Immature natural killer cell (primary cell): ENCODE results near the gene KRTAP5-9. TPM values are rescaled to one million over a fixed set of nuclear protein-coding genes. Genes with fewer than 3 reads are reported as not detected.
A peak's percentile ranks its signal among the peaks of the same experiment; 100 is the strongest.
"Not testable (repeated sequence)": the region's sequence is repeated elsewhere in the genome, so short reads cannot be mapped to it uniquely, and the experiment has no call there.

Source experiments
- DNase-seq, 3 donors: peaks; one replicate each; pipeline ENCODE4 v3.0.0; 2022; ENCODE audit warnings: mixed read lengths in 1 of 3
- H3K27ac Mint-ChIP-seq, 6 donors: one replicate each; pipeline ENCODE4 v1.8.0; 2020; ENCODE audit warnings: mixed read lengths in 6 of 6, mild to moderate bottlenecking in 5 of 6, inconsistent platforms in 4 of 6, moderate library complexity in 3 of 6
- H3K27me3 Mint-ChIP-seq, 3 donors: one replicate each; pipeline ENCODE4 v1.8.0; 2020 to 2021; ENCODE audit warnings: low read depth in 3 of 3, mild to moderate bottlenecking in 3 of 3, mixed read lengths in 3 of 3, moderate library complexity in 3 of 3, inconsistent platforms in 1 of 3
- H3K36me3 Mint-ChIP-seq, 3 donors: one replicate each; pipeline ENCODE4 v1.8.0; 2020; ENCODE audit warnings: mixed read lengths in 3 of 3, inconsistent platforms in 2 of 3, mild to moderate bottlenecking in 2 of 3
- H3K4me1 Mint-ChIP-seq, 2 donors: one replicate each; pipeline ENCODE4 v1.8.0; 2020; ENCODE audit warnings: inconsistent platforms in 2 of 2, mild to moderate bottlenecking in 2 of 2, mixed read lengths in 2 of 2, moderate library complexity in 1 of 2
- H3K4me3 Mint-ChIP-seq, 5 donors: one replicate each; pipeline ENCODE4 v1.8.0; 2020; ENCODE audit warnings: mild to moderate bottlenecking in 5 of 5, mixed read lengths in 5 of 5, inconsistent platforms in 3 of 5, moderate library complexity in 3 of 5
- H3K9me3 Mint-ChIP-seq, 6 donors: one replicate each; pipeline ENCODE4 v1.8.0; 2020; ENCODE audit warnings: mild to moderate bottlenecking in 6 of 6, mixed read lengths in 6 of 6, inconsistent platforms in 4 of 6, moderate library complexity in 3 of 6
- polyA plus RNA-seq, 3 donors: library from polyadenylated mRNA; unstranded; fragments of 300-500 nt; fragmentation: Illumina TruSeq; gene quantifications; one replicate each; pipeline ENCODE4 v1.2.3, GENCODE V29; 2021

Gene KRTAP5-9
- polyA plus RNA-seq, 3 donors from 2014 or later = not detected

- H3K4me3 Mint-ChIP-seq, H3K9me3 Mint-ChIP-seq, H3K27me3 Mint-ChIP-seq, H3K36me3 Mint-ChIP-seq, H3K4me1 Mint-ChIP-seq, DNase-seq, H3K27ac Mint-ChIP-seq: not testable (repeated sequence)
These were observed 8.2 kb upstream of the KRTAP5-9 start for GRCh38 chr11:71539971-71540370.

GRCh38 chr11:71540521-71541304, 7.5 kb upstream of the KRTAP5-9 start:
- not testable (repeated sequence) for H3K27ac Mint-ChIP-seq, H3K9me3 Mint-ChIP-seq, H3K4me1 Mint-ChIP-seq, DNase-seq, H3K4me3 Mint-ChIP-seq, H3K27me3 Mint-ChIP-seq, H3K36me3 Mint-ChIP-seq

- Mint-ChIP-seq H3K9me3 (no peaks in the 10 kb centered on the region), H3K4me3 (no peak overlapping the region), H3K36me3 (no peaks in the 10 kb centered on the region), H3K27ac (no peak overlapping the region), H3K4me1 (peaks cover 0 to 6% of the 10 kb centered on the region in 2 donors), H3K27me3 (peaks cover 0 to 6% (median 2%) of the 10 kb centered on the region in 3 donors)
- DNase-seq = no peak
These were observed 5.8 kb upstream of the KRTAP5-9 start for GRCh38 chr11:71542382-71542781.

DNA sequence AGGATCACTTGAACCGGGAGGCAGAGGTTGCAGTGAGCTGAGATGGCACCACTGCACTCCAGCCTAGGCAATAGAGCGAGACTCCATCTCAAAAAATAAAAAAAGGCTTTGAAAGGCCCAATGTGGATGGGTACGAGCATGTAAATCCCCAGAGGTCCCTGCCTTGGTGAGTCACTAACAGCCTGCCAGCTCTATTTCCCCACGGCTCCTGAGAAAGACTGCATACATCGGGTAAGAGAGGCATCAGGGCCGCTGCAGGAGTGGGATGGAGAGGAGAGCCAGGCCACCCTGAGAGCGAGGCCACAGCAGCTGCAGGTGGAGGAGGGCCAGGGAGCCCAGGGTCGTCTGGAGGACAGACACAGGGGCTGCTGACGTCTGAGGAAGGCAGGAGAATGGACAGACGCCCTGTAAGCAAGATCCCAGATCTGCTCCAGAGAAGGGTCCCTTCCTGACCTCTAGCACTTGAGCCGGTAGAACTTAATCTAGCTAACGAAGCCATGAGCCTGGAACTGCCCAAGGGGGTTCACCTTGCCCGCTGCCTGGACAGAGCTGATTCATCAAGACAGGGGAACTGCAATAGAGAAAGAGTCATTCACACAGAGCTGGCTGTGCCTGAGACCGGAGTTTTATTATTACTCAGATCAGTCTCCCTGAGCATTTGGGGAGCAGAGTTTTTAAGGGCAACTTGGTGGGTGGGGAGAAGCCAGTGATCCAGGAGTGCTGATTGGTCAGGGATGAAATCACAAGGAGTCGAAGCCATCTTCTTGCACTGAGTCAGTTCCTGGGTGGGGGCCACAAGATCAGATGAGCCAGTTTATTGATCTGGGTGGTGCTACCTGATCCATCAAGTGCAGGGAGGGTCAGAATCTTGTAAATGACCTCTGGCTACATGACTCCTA, 5.1 kb upstream of the KRTAP5-9 start:
- H3K36me3 Mint-ChIP-seq = no peaks in the 10 kb centered on the region
- no peaks in the 10 kb centered on the region for H3K9me3 Mint-ChIP-seq
- no peak overlapping the region for H3K4me3 Mint-ChIP-seq
- H3K4me1 Mint-ChIP-seq = peaks cover 0 to 6% of the 10 kb centered on the region in 2 donors
- H3K27me3 Mint-ChIP-seq = peaks cover 0 to 6% (median 2%) of the 10 kb centered on the region in 3 donors
- no peak overlapping the region for H3K27ac Mint-ChIP-seq
- no peak for DNase-seq

DNA sequence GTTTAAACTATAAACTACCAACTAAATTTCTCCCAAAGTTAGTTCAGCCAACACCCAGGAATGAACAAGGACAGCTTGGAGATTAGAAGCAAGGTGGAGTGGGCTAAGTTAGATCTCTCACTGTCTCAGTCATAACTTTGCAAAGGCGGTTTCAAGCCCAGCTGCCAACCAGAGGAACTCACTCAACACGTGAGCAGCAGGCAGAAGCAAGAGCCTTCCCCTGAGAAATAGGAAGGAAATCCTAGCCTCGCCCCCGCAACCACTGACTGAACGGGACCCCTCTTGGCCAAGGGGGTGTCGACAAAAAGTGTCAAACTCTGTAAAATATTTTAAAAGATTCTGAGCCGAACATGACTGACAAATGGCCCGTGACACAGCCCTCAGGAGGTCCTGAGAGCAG, 4.4 kb upstream of the KRTAP5-9 start:
- Mint-ChIP-seq H3K4me3 (no peak overlapping the region), H3K27me3 (peaks cover 0 to 8% (median 2%) of the 10 kb centered on the region in 3 donors), H3K36me3 (no peaks in the 10 kb centered on the region), H3K4me1 (peaks cover 0 to 6% of the 10 kb centered on the region in 2 donors), H3K27ac (peak overlapping the region in 1 of 6 donors; percentile 52), H3K9me3 (no peaks in the 10 kb centered on the region)
- no peak for DNase-seq

DNA sequence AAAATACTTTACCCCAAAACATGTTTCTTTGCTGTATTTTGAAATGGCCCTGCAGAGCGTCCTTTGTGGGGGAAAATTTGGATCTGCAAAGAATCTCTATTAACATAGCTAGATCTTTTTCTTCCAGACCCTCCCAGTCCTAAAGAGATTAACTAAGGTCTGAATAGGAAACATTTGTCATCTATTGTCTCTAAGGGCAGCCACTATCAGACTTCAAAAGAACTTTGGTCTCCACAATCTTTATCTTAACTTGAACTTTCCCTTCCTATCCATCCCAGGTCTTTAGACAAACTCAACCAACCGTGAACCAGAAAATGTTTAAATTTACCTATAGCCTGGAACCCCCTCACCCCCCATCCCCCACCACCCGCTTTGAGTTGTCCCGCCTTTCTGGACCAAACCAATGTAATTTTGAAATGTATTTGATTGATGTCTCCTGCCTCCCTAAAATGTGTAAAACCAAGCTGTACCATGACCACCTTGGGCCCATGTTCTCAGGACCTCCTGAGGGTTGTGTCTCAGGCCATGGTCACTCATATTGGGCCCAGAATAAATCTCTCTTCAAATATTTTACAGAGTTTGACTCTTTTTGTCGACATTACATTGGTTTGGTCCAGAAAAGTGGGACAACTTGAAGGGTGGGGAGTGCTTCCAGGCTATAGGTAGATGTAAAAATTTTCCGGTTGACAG, 3.5 kb upstream of the KRTAP5-9 start:
- no peak for DNase-seq
- Mint-ChIP-seq H3K36me3 (no peaks in the 10 kb centered on the region), H3K4me3 (no peak overlapping the region), H3K27me3 (peaks cover 0 to 9% (median 2%) of the 10 kb centered on the region in 3 donors), H3K27ac (no peak overlapping the region), H3K4me1 (peaks cover 0 to 6% of the 10 kb centered on the region in 2 donors), H3K9me3 (no peaks in the 10 kb centered on the region)

- no peaks in the 10 kb centered on the region for H3K9me3 Mint-ChIP-seq
- H3K4me1 Mint-ChIP-seq = peaks cover 0 to 6% of the 10 kb centered on the region in 2 donors
- peaks cover 0 to 12% (median 2%) of the 10 kb centered on the region in 3 donors for H3K27me3 Mint-ChIP-seq
- no peak overlapping the region for H3K27ac Mint-ChIP-seq
- no peak overlapping the region for H3K4me3 Mint-ChIP-seq
- no peak for DNase-seq
- no peaks in the 10 kb centered on the region for H3K36me3 Mint-ChIP-seq
These were observed 2.7 kb upstream of the KRTAP5-9 start for GRCh38 chr11:71545405-71545966.

- DNase-seq = no peak
- Mint-ChIP-seq H3K36me3 (no peaks in the 10 kb centered on the region), H3K4me1 (peaks cover 0 to 2% of the 10 kb centered on the region in 2 donors), H3K27ac (no peak overlapping the region), H3K9me3 (no peaks in the 10 kb centered on the region), H3K27me3 (peaks cover 0 to 9% (median 0%) of the 10 kb centered on the region in 3 donors), H3K4me3 (no peak overlapping the region)
These were observed 514 bp downstream of the KRTAP5-9 start for GRCh38 chr11:71548716-71549151.

- Mint-ChIP-seq H3K9me3 (no peaks in the 10 kb centered on the region), H3K27me3 (peaks cover 0 to 7% (median 1%) of the 10 kb centered on the region in 3 donors), H3K27ac (no peak overlapping the region), H3K36me3 (no peaks in the 10 kb centered on the region), H3K4me3 (no peak overlapping the region), H3K4me1 (no peaks in the 10 kb centered on the region)
- DNase-seq = no peak
These were observed 3.5 kb downstream of the KRTAP5-9 start for GRCh38 chr11:71551711-71552110.

DNA sequence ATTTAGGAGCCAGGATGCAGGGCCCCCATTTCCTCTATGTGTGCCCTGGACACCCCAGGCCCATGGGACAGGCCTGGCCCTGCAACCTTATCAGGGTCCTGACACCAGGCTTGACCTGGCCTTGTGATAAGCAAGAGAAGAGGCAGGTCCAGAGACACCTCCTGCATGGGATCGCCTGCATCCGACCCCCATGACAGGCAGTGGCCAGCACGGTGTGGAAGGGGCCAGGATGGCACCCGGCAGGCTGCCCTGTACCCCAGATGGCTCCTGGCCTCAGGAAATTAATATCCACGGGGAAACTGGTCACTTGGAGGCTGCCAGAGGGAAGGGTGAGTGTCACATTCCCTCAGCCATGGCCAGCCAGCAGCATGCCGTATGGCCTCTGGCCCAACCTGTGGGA, 6.8 kb downstream of the KRTAP5-9 start:
- Mint-ChIP-seq H3K36me3 (no peaks in the 10 kb centered on the region), H3K27me3 (peaks cover 0 to 6% (median 1%) of the 10 kb centered on the region in 3 donors), H3K9me3 (no peaks in the 10 kb centered on the region)

DNA sequence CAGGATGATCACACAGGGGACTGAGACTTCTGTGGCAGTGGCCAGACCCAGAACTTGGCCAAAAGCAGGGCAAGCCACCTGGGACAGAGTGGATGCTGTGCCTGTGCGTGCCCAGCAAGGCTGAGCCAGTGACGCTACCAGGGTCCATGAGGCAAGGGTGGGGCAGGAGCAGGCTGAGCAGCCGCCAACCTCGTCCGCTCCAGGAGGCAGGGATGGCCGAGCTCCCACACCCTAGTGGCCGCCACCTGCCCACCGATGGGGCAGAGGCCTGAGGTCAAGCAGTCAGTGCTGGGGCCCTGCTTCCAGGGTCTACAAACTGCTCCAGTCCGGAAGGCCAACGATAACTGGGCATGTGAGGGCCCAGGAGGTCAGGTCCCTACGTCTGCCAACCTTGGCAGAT, 7.3 kb downstream of the KRTAP5-9 start:
- Mint-ChIP-seq H3K9me3 (no peaks in the 10 kb centered on the region), H3K36me3 (no peaks in the 10 kb centered on the region), H3K4me1 (no peaks in the 10 kb centered on the region), H3K27ac (no peak overlapping the region), H3K4me3 (no peak overlapping the region), H3K27me3 (peaks cover 0 to 2% (median 1%) of the 10 kb centered on the region in 3 donors)
- DNase-seq = no peak

More for the DNA sequence above, 6.8 kb downstream of the KRTAP5-9 start:
- Mint-ChIP-seq H3K27ac (no peak overlapping the region), H3K4me3 (no peak overlapping the region), H3K4me1 (no peaks in the 10 kb centered on the region)
- DNase-seq = no peak

DNA sequence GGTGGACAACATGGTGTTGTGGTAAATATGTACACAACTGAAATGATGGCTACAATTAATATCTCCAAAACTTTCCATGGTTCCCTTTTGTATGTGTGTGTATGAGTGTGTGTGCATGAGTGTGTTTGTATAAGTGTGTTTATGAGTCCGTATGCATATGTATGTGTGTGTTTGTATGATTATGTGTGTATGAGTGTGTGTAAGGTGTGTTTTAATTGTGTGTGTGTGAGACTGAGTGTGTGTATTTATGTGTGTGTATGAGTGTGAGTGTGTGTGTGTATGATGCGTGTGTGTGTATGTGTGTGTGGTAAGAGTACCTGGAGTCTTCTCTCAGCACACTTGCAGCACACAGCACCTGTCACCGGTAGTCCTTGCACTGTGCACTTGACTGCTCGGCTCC, 7.8 kb downstream of the KRTAP5-9 start:
- peaks cover 1 to 3% (median 2%) of the 10 kb centered on the region in 3 donors for H3K27me3 Mint-ChIP-seq
- no peak overlapping the region for H3K4me3 Mint-ChIP-seq
- DNase-seq = no peak
- H3K9me3 Mint-ChIP-seq = no peaks in the 10 kb centered on the region
- no peaks in the 10 kb centered on the region for H3K4me1 Mint-ChIP-seq
- no peak overlapping the region for H3K27ac Mint-ChIP-seq
- no peaks in the 10 kb centered on the region for H3K36me3 Mint-ChIP-seq

DNA sequence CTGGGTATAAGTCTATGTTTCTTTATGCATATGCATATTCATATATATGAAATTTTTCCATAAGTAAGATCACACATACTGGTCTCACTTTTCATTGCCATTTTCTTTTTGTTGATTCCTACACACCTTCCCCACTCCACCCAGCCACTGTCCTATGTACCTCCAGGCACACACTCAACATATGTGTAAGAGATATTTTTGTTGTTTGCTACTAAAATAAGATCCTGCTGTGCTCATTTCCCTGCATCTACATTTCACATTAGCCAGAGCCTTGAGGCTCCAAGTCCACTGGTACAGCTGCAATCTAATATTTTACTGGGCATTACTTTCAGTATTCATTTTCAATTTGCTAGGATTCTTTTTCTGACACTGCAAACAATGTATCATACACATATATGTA, 9.0 kb downstream of the KRTAP5-9 start:
- no peak overlapping the region for H3K4me3 Mint-ChIP-seq

More for the DNA sequence above, 9.0 kb downstream of the KRTAP5-9 start:
- no peaks in the 10 kb centered on the region for H3K36me3 Mint-ChIP-seq
- DNase-seq = no peak
- no peaks in the 10 kb centered on the region for H3K9me3 Mint-ChIP-seq
- no peaks in the 10 kb centered on the region for H3K4me1 Mint-ChIP-seq
- H3K27ac Mint-ChIP-seq = no peak overlapping the region
- H3K27me3 Mint-ChIP-seq = peaks cover 1 to 3% (median 2%) of the 10 kb centered on the region in 3 donors
